Smooth muscle cell of the brain vasculature (primary cell): Measurements from ENCODE around the gene PRKN.
A peak's percentile ranks its signal among the peaks of the same experiment; 100 is the strongest.

ENCODE experiments used
- DNase-seq: peaks from one replicate; pipeline ENCODE4 v3.0.0-alpha.2; 2012; ENCODE audit warnings: low read depth, low spot score

Gene PRKN

GRCh38 chr6:162063666-162064065, 663.9 kb downstream of the PRKN start:
- DNase-seq: no peak

DNA sequence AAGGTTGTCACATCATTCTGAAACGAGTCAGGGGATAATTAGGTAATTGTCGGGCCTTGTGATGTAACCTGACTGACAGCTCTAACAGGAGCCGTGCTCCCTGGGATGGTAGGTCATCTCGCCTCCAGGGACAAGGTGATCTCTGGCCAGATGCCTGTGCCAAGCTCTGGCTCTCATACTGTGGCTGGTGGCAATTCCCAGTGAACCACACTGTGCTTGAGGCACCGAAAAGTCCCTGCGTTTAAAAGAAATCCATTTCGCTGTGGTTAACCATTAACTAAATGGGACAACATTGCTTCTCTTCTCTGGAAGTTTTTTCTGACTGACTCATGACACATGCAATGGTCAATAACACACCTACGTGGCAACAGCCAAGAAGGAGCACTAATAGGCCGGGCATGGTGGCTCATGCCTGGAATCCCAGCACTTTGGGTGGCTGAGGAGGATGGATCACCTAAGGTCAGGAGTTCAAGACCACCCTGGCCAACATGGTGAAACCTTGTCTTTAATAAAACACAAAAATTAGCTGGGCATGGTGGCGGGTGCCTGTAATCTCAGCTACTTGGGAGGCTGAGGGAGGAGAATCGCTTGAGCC, 669.2 kb downstream of the PRKN start:
- DNase-seq: no peak

DNA sequence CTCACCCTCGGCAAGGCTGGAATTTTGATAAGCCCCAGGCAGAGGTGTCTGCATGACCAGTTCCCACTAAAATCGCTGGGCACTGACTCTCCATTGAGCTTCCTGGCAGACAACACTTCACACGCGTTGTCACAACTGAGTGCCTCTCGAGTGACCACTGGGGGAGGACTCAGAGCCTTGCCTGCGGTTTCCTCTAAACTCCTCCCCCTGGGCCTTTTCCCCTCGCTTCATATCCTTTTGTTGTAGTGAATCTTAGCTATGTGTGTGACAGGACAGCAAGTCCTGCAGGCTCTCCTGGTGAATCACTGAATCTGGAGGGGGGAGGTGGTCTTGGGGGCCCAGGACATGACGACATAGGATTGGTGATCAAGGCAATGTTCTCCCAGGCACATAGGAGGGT, 670.8 kb downstream of the PRKN start:
- DNase-seq: no peak

DNA sequence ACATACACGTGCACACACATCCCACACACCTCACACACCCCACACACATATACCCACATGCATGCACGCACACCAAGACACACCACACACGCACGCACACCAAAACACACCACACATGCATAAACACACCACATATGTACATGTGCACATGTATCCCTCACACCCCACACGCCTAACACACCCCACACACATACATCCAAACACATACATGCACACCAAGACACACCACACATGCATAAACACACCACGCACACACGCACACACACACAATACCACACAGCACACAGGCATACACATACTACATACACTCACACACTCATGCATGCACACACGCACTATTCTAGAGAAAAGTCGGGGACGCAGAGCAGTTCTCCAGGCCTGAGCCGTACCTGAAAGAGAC, 671.5 kb downstream of the PRKN start:
- DNase-seq: no peak

- no peak for DNase-seq
Measured at GRCh38 chr6:162055365-162055764, 672.2 kb downstream of the PRKN start.

GRCh38 chr6:162053084-162053483, 674.5 kb downstream of the PRKN start:
- DNase-seq: no peak

GRCh38 chr6:162050579-162050978, 677.0 kb downstream of the PRKN start:
- DNase-seq: no peak

DNA sequence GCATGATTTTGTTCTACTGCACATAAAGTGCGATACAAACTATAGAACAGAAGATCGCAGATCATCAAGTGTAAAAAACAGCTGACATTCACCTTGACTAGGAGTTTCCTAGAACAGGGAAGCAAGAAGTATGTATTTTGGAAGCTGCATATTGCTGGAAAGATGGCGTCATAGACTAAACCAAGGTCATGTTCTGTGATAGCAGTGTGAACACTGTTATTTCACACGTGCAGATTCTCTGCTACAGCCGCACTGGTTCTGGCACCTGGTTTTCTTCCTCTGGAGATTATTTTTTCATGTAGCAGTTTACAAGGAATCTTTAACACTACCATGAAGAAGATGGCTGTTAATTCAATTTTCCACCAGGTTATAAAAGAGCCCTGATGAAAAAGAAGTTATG, 681.2 kb downstream of the PRKN start:
- no peak for DNase-seq

- peak; percentile 31 for DNase-seq
Measured at GRCh38 chr6:162032620-162033019, 694.9 kb downstream of the PRKN start.

GRCh38 chr6:162029873-162030576, 697.5 kb downstream of the PRKN start:
- DNase-seq: no peak

- DNase-seq: no peak
Measured at GRCh38 chr6:162026843-162027242, 700.7 kb downstream of the PRKN start.

DNA sequence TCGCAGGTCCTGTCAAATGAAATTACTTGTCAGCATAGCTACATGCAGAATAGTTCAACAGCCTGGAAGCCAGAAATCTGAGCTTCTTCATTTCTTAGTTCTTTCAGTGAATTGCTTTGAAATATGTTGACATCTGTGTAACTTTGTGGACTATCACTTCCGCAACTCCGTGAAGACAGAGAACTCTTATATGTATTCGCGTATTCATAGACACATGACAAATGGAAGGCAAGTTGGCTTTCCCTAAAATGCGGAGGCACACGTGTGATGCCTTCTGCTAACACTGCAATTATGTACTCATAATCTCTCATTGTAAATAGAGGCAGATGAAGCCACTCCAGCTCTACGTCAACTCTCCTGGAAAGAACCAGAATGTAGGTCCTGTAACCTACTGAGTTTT, 701.5 kb downstream of the PRKN start:
- DNase-seq: no peak

- DNase-seq: no peak
Measured at GRCh38 chr6:162019349-162019748, 708.2 kb downstream of the PRKN start.

- DNase-seq: no peak
Measured at GRCh38 chr6:162017536-162017935, 710.0 kb downstream of the PRKN start.

- no peak for DNase-seq
Measured at GRCh38 chr6:162014069-162014811, 713.3 kb downstream of the PRKN start.

GRCh38 chr6:162005372-162005771, 722.2 kb downstream of the PRKN start:
- no peak for DNase-seq

DNA sequence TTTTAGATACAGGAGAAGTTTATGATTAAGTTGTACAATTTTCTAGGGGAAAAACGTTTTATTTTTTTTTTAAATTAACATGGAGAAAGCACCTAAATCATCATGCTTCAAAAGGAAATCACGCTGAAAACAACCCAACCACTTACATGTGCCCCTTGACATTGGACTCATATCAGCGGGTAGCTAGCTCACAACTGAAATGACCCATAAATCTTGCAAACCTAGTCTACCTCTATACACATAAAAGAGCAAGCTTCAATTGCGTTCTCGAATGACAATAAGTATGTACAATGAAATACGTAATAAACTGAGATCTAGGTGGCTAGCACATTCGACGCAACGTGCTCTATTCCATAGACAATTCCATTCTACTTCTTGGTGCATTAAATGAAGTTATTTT, 730.8 kb downstream of the PRKN start:
- no peak for DNase-seq

GRCh38 chr6:161985876-161986423, 741.6 kb downstream of the PRKN start:
- DNase-seq: no peak

GRCh38 chr6:161984713-161985112, 742.9 kb downstream of the PRKN start:
- DNase-seq: no peak

DNA sequence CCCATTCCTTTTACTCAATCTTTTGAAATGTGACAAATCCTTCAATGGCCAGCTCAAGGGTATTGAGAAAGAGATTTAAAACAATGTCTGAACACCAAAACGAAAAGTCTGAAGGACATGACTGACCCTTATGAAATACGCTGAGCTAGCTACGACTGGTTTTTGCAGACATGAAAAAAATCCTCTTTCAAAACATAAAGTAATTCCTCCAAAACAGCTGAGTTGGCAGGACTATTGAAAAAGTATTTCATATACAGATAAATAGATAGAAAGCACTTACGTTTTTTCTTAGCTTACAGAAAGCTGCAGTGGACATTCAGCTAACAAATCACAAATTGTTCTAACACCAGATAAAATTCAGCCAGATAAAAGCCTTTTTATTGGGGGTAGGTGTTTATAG, 751.0 kb downstream of the PRKN start:
- no peak for DNase-seq

GRCh38 chr6:161973064-161973463, 754.5 kb downstream of the PRKN start:
- DNase-seq: no peak

- DNase-seq: no peak
Measured at GRCh38 chr6:161971043-161971442, 756.5 kb downstream of the PRKN start.
